Neural cell (in vitro differentiated cells): Measurements from ENCODE around the gene IL9. TPM values are rescaled to one million over a fixed set of nuclear protein-coding genes. Genes with fewer than 3 reads are reported as not detected.

ENCODE experiments used
- H2AFZ ChIP-seq: fragments of 200-600, 300-800 bp; sonication (generic), shearing (Covaris generic); 2 replicates; pipeline ENCODE4 v1.6.0; 2014; ENCODE audit warnings: low read depth, mild to moderate bottlenecking, antibody characterized with exemption, low read length, moderate library complexity
- H3F3A ChIP-seq: fragments of 200-600 bp; shearing (Covaris generic); 2 replicates; pipeline ENCODE4 v1.6.1; 2016; ENCODE audit warnings: mild to moderate bottlenecking, moderate library complexity, mixed read lengths, antibody characterized with exemption, low read length; ENCODE audit not compliant: insufficient read depth, poor library complexity, severe bottlenecking
- H3K27ac ChIP-seq: fragments of 200-600, 300-800 bp; sonication (generic), shearing (Covaris generic); 2 replicates; pipeline ENCODE4 v1.5.1; 2014; ENCODE audit warnings: mild to moderate bottlenecking, low read length, moderate library complexity
- H3K27me3 ChIP-seq: fragments of 300-800, 200-600 bp; sonication (generic), shearing (Covaris generic); 2 replicates; pipeline ENCODE4 v1.6.0; 2014; ENCODE audit warnings: mild to moderate bottlenecking, low read depth, low read length, moderate library complexity; ENCODE audit not compliant: insufficient read depth
- H3K36me3 ChIP-seq: fragments of 300-800, 200-600 bp; sonication (generic), shearing (Covaris generic); 2 replicates; pipeline ENCODE4 v1.5.1; 2014; ENCODE audit warnings: mild to moderate bottlenecking, antibody characterized with exemption, low read length, moderate library complexity; ENCODE audit not compliant: insufficient read depth
- H3K4me2 ChIP-seq: fragments of 300-800, 200-600 bp; sonication (generic), shearing (Covaris generic); 2 replicates; pipeline ENCODE4 v1.6.0; 2014; ENCODE audit warnings: mild to moderate bottlenecking, low read length
- H3K4me3 ChIP-seq: fragments of 300-800, 200-600 bp; sonication (generic), shearing (Covaris generic); 2 replicates; pipeline ENCODE4 v1.5.1; 2014; ENCODE audit warnings: mild to moderate bottlenecking, low read length, moderate library complexity
- H3K79me2 ChIP-seq: fragments of 200-600 bp; shearing (Covaris generic); replicated peaks from 2 replicates; pipeline ENCODE4 v1.6.0; 2014; ENCODE audit warnings: mild to moderate bottlenecking, low read length, moderate library complexity; ENCODE audit not compliant: insufficient read depth
- H3K9ac ChIP-seq: fragments of 300-800, 200-600 bp; sonication (generic), shearing (Covaris generic); 2 replicates; pipeline ENCODE4 v1.6.1; 2016; ENCODE audit warnings: mild to moderate bottlenecking, low read length, mixed read lengths
- H3K9me2 ChIP-seq: fragments of 200-600 bp; shearing (Covaris generic); 2 replicates; pipeline ENCODE4 v1.6.1; 2016; ENCODE audit warnings: mild to moderate bottlenecking, low read length, mixed read lengths; ENCODE audit not compliant: insufficient read depth
- H3K9me3 ChIP-seq: fragments of 200-600, 300-800 bp; sonication (generic), shearing (Covaris generic); 2 replicates; pipeline ENCODE4 v1.6.1; 2016; ENCODE audit warnings: mild to moderate bottlenecking, mixed run types, low read length, moderate library complexity, mixed read lengths
- H4K20me1 ChIP-seq: fragments of 200-600 bp; shearing (Covaris generic); 2 replicates; pipeline ENCODE4 v1.6.1; 2016; ENCODE audit warnings: mild to moderate bottlenecking, mixed run types; ENCODE audit not compliant: insufficient read depth
- CTCF ChIP-seq: fragments of 450-650 bp; IDR thresholded peaks from 2 replicates; pipeline ENCODE4 v1.5.1; 2014; ENCODE audit warnings: antibody characterized with exemption, mild to moderate bottlenecking, moderate library complexity; ENCODE audit not compliant: poor library complexity, severe bottlenecking
- EP300 ChIP-seq: fragments of 450-650 bp; conservative IDR thresholded peaks from 2 replicates; pipeline ENCODE4 v1.6.1; 2014; ENCODE audit warnings: antibody characterized with exemption, mild to moderate bottlenecking, moderate library complexity; ENCODE audit not compliant: poor library complexity, severe bottlenecking
- EZH2 ChIP-seq: fragments of 200-600, 300-800 bp; shearing (Covaris generic), sonication (generic); IDR thresholded peaks from 2 replicates; pipeline ENCODE4 v1.6.1; 2014; ENCODE audit warnings: antibody characterized with exemption, low read length, borderline replicate concordance, mild to moderate bottlenecking; ENCODE audit not compliant: insufficient read depth, poor library complexity, severe bottlenecking
- MXI1 ChIP-seq: fragments of 450-650 bp; conservative IDR thresholded peaks from 2 replicates; pipeline ENCODE4 v1.6.1; 2014; ENCODE audit warnings: antibody characterized with exemption, mild to moderate bottlenecking; ENCODE audit not compliant: poor library complexity, severe bottlenecking
- POLR2AphosphoS5 ChIP-seq: IDR thresholded peaks from 2 replicates; pipeline ENCODE4 v1.6.1; 2012
- RAD21 ChIP-seq: fragments of 450-650 bp; conservative IDR thresholded peaks from 2 replicates; pipeline ENCODE4 v1.6.1; 2014; ENCODE audit warnings: antibody characterized with exemption, mild to moderate bottlenecking, moderate library complexity
- REST ChIP-seq: IDR thresholded peaks from 2 replicates; pipeline ENCODE4 v1.6.1; 2012; ENCODE audit warnings: borderline replicate concordance
- SMC3 ChIP-seq: fragments of 450-650 bp; conservative IDR thresholded peaks from 2 replicates; pipeline ENCODE4 v1.6.1; 2014; ENCODE audit warnings: antibody characterized with exemption, mild to moderate bottlenecking, moderate library complexity; ENCODE audit not compliant: poor library complexity
- TAF1 ChIP-seq: IDR thresholded peaks from 2 replicates; pipeline ENCODE4 v1.6.1; 2012; ENCODE audit warnings: low read depth
- polyA plus RNA-seq: library from polyadenylated mRNA; depleted of rRNA; stranded (reverse); fragments of >200 nt; gene quantifications from 2 replicates; pipeline ENCODE4 v1.2.3, GENCODE V29; 2014

Gene IL9
- polyA plus RNA-seq, 1 donor from 2014 or later: not detected

GRCh38 chr5:135873831-135874230 is 21.8 kb downstream of the IL9 start:
- H3K36me3 ChIP-seq: no peaks in the 10 kb centered on the region
- no peaks in the 10 kb centered on the region for H3F3A ChIP-seq

GRCh38 chr5:135871268-135871915 is 24.2 kb downstream of the IL9 start:
- H3K79me2 ChIP-seq: no peaks in the 10 kb centered on the region
- H4K20me1 ChIP-seq: no peaks in the 10 kb centered on the region
- no peak overlapping the region for H2AFZ ChIP-seq
- no peak for TF ChIP-seq EP300
- no peak overlapping the region for H3K4me3 ChIP-seq
- no peak overlapping the region for H3K4me2 ChIP-seq
- no peaks in the 10 kb centered on the region for H3K27me3 ChIP-seq
- H3K9ac ChIP-seq: no peak overlapping the region
- no peaks in the 10 kb centered on the region for H3K36me3 ChIP-seq
- H3F3A ChIP-seq: no peaks in the 10 kb centered on the region
- no peak overlapping the region for H3K27ac ChIP-seq
- no peaks in the 10 kb centered on the region for H3K9me3 ChIP-seq
- no peaks in the 10 kb centered on the region for H3K9me2 ChIP-seq

More at GRCh38 chr5:135873831-135874230, 21.8 kb downstream of the IL9 start:
- no peaks in the 10 kb centered on the region for H3K9me3 ChIP-seq
- TF ChIP-seq EZH2: no peak
- TF ChIP-seq POLR2AphosphoS5: no peak
- no peak for TF ChIP-seq MXI1
- TF ChIP-seq CTCF: no peak
- no peak for TF ChIP-seq EP300
- TF ChIP-seq SMC3: no peak
- TF ChIP-seq TAF1: no peak
- no peak for TF ChIP-seq REST
- TF ChIP-seq RAD21: no peak
- no peaks in the 10 kb centered on the region for H4K20me1 ChIP-seq
- no peak overlapping the region for H3K27ac ChIP-seq
- H3K9ac ChIP-seq: no peak overlapping the region
- no peaks in the 10 kb centered on the region for H3K9me2 ChIP-seq
- no peak overlapping the region for H3K4me3 ChIP-seq
- H3K27me3 ChIP-seq: no peaks in the 10 kb centered on the region
- no peaks in the 10 kb centered on the region for H3K79me2 ChIP-seq
- H3K4me2 ChIP-seq: no peak overlapping the region
- H2AFZ ChIP-seq: no peak overlapping the region

- H2AFZ ChIP-seq: no peak overlapping the region
- H3K9ac ChIP-seq: no peak overlapping the region
- H3K9me2 ChIP-seq: no peaks in the 10 kb centered on the region
- H3K79me2 ChIP-seq: no peaks in the 10 kb centered on the region
- H3K4me3 ChIP-seq: no peak overlapping the region
- H4K20me1 ChIP-seq: no peaks in the 10 kb centered on the region
- no peaks in the 10 kb centered on the region for H3K9me3 ChIP-seq
- no peaks in the 10 kb centered on the region for H3K27me3 ChIP-seq
- no peaks in the 10 kb centered on the region for H3F3A ChIP-seq
- H3K36me3 ChIP-seq: no peaks in the 10 kb centered on the region
- no peak for TF ChIP-seq TAF1
- no peak for TF ChIP-seq SMC3
- TF ChIP-seq REST: no peak
- TF ChIP-seq EZH2: no peak
- no peak for TF ChIP-seq RAD21
- no peak for TF ChIP-seq POLR2AphosphoS5
- TF ChIP-seq EP300: no peak
- TF ChIP-seq MXI1: no peak
- no peak for TF ChIP-seq CTCF
- no peak overlapping the region for H3K27ac ChIP-seq
- H3K4me2 ChIP-seq: no peak overlapping the region
Measured at GRCh38 chr5:135869935-135870334, 25.7 kb downstream of the IL9 start.
